Measurements from ENCODE around the gene GLB1L2.
"Not testable (repeated sequence)": the region's sequence is repeated elsewhere in the genome, so short reads cannot be mapped to it uniquely, and the experiment has no call there.

GLB1L2 gene

GRCh38 chr11:134313821-134314607, 17.8 kb upstream of the GLB1L2 start:
- TF ChIP-seq GLIS3 (CRISPR knock-in tag; IDR thresholded peaks at IDR 0.05) (no peak), CSDC2 (CRISPR knock-in tag; IDR thresholded peaks at IDR 0.05) (no peak), PPARA (CRISPR knock-in tag; IDR thresholded peaks at IDR 0.05; ENCODE audit: borderline replicate concordance) (no peak), BACH2 (CRISPR knock-in tag; IDR thresholded peaks at IDR 0.05; ENCODE audit: borderline replicate concordance) (no peak), ARNTL (CRISPR knock-in tag; IDR thresholded peaks at IDR 0.05; ENCODE audit: borderline replicate concordance, low read depth) (no peak), POU6F1 (CRISPR knock-in tag; IDR thresholded peaks at IDR 0.05; ENCODE audit: borderline replicate concordance, low read depth) (no peak), RARB (CRISPR knock-in tag; IDR thresholded peaks at IDR 0.05) (no peak), TCF4 (CRISPR knock-in tag; IDR thresholded peaks at IDR 0.05; ENCODE audit: borderline replicate concordance) (no peak), ZFP30 (CRISPR knock-in tag; IDR thresholded peaks at IDR 0.05) (no peak), TOX (CRISPR knock-in tag; IDR thresholded peaks at IDR 0.05; ENCODE audit: borderline replicate concordance) (no peak), ZNF70 (CRISPR knock-in tag; IDR thresholded peaks at IDR 0.05) (no peak), ZFP3 (CRISPR knock-in tag; IDR thresholded peaks at IDR 0.05) (no peak), ZC3H10 (CRISPR knock-in tag; IDR thresholded peaks at IDR 0.05) (no peak)
- ATAC-seq: no peak

- no peak for ATAC-seq
- no peak for TF ChIP-seq GLIS3 (CRISPR knock-in tag; IDR thresholded peaks at IDR 0.05)
- no peak for TF ChIP-seq PATZ1 (CRISPR knock-in tag; IDR thresholded peaks at IDR 0.05; ENCODE audit: borderline replicate concordance)
- TF ChIP-seq ZNF70 (CRISPR knock-in tag; IDR thresholded peaks at IDR 0.05): no peak
- no peak for TF ChIP-seq ZFP3 (CRISPR knock-in tag; IDR thresholded peaks at IDR 0.05)
- TF ChIP-seq ESRRG (CRISPR knock-in tag; IDR thresholded peaks at IDR 0.05): no peak
Measured at GRCh38 chr11:134317103-134317502, 14.7 kb upstream of the GLB1L2 start.

- ATAC-seq: not testable (repeated sequence)
Measured at GRCh38 chr11:134321373-134321772, 10.4 kb upstream of the GLB1L2 start.

- no peak for ATAC-seq
- TF ChIP-seq ZNF8 (CRISPR knock-in tag; IDR thresholded peaks at IDR 0.05): no peak
- TF ChIP-seq TCF4 (CRISPR knock-in tag; IDR thresholded peaks at IDR 0.05; ENCODE audit: borderline replicate concordance): no peak
- no peak for TF ChIP-seq ESRRG (CRISPR knock-in tag; IDR thresholded peaks at IDR 0.05)
- no peak for TF ChIP-seq TOX (CRISPR knock-in tag; IDR thresholded peaks at IDR 0.05; ENCODE audit: borderline replicate concordance)
- no peak for TF ChIP-seq ZNF70 (CRISPR knock-in tag; IDR thresholded peaks at IDR 0.05)
- TF ChIP-seq PATZ1 (CRISPR knock-in tag; IDR thresholded peaks at IDR 0.05; ENCODE audit: borderline replicate concordance): no peak
- no peak for TF ChIP-seq ZNF565 (CRISPR knock-in tag; conservative IDR thresholded peaks at IDR 0.05; ENCODE audit: low read depth)
- no peak for TF ChIP-seq OSR1 (CRISPR knock-in tag; IDR thresholded peaks at IDR 0.05)
- no peak for TF ChIP-seq ZC3H10 (CRISPR knock-in tag; IDR thresholded peaks at IDR 0.05)
- TF ChIP-seq GLIS3 (CRISPR knock-in tag; IDR thresholded peaks at IDR 0.05): no peak
- TF ChIP-seq ZFP3 (CRISPR knock-in tag; IDR thresholded peaks at IDR 0.05): no peak
- TF ChIP-seq ZFP30 (CRISPR knock-in tag; IDR thresholded peaks at IDR 0.05): no peak
- TF ChIP-seq POU6F1 (CRISPR knock-in tag; IDR thresholded peaks at IDR 0.05; ENCODE audit: borderline replicate concordance, low read depth): no peak
- no peak for TF ChIP-seq ISL1 (CRISPR knock-in tag; IDR thresholded peaks at IDR 0.05)
- no peak for TF ChIP-seq RARB (CRISPR knock-in tag; IDR thresholded peaks at IDR 0.05)
- no peak for TF ChIP-seq BACH2 (CRISPR knock-in tag; IDR thresholded peaks at IDR 0.05; ENCODE audit: borderline replicate concordance)
- no peak for TF ChIP-seq PPARA (CRISPR knock-in tag; IDR thresholded peaks at IDR 0.05; ENCODE audit: borderline replicate concordance)
- no peak for TF ChIP-seq CSRNP3 (CRISPR knock-in tag; IDR thresholded peaks at IDR 0.05)
- no peak for TF ChIP-seq CREB5 (CRISPR knock-in tag; IDR thresholded peaks at IDR 0.05; ENCODE audit: low read depth)
- TF ChIP-seq SNAI2 (CRISPR knock-in tag; IDR thresholded peaks at IDR 0.05): no peak
Measured at GRCh38 chr11:134322553-134322952, 9.2 kb upstream of the GLB1L2 start.

All from SK-N-SH treated with all-trans-retinoic acid at 6 μM for 48 hours (cell line).